RCC 7860 (cell line): ENCODE measurements around the gene TNFSF9.

Source experiments
- DNase-seq: peaks from one replicate; pipeline ENCODE4 v3.0.0-alpha.2; 2015; ENCODE audit warnings: low spot score
- FAIRE-seq: peaks from 2 replicates; lab custom pipeline; 2012; peaks lifted over from hg19 to GRCh38; lab: Jason Lieb, UNC

Gene TNFSF9

GRCh38 chr19:6568010-6568526, 37.2 kb downstream of the TNFSF9 start:
- FAIRE-seq (no peak), DNase-seq (no peak)

- FAIRE-seq = no peak
- no peak for DNase-seq
Measured at GRCh38 chr19:6568816-6569215, 38.0 kb downstream of the TNFSF9 start.

GRCh38 chr19:6570764-6571163, 39.9 kb downstream of the TNFSF9 start:
- FAIRE-seq (no peak), DNase-seq (no peak)

DNA sequence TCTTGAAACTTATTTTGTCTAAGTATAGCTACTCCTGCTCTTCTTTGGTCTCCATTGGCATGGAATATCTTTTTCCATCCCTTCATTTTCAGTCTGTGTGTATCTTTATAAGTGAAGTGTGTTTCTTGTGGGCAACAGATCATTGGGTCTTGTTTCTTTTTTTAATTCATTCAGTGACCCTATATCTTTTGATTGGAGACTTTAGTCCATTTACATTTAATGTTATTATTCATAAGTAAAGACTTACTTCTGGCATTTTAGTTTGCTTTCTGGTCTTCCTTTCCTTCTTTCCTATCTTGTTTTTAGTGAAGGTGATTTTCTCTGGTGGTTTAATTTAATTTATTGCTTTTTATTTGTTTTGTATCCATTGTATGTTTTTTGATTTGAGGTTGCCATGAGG, 40.3 kb downstream of the TNFSF9 start:
- FAIRE-seq (no peak), DNase-seq (no peak)

DNA sequence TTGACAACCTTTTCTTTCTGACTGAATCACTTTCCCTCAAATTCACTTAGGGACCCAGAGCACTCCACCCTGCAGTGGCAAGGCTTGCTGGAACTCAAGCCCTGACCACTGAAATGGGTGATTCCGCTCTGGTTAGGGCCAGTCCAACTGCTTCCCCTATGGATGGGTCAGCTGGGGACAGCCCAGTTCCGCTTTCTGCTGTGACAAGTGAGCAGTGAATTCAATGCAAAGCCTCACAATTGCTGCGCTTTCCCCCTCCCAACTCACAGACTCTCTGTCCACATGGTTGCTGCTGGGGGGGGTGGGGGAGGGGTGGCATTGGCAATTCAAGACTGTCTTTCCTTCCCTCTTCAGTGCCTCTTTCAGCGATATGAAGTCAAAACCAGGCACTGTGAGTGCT, 41.4 kb downstream of the TNFSF9 start:
- DNase-seq = no peak
- no peak for FAIRE-seq

- FAIRE-seq = no peak
- no peak for DNase-seq
Measured at GRCh38 chr19:6573350-6573749, 42.5 kb downstream of the TNFSF9 start.

DNA sequence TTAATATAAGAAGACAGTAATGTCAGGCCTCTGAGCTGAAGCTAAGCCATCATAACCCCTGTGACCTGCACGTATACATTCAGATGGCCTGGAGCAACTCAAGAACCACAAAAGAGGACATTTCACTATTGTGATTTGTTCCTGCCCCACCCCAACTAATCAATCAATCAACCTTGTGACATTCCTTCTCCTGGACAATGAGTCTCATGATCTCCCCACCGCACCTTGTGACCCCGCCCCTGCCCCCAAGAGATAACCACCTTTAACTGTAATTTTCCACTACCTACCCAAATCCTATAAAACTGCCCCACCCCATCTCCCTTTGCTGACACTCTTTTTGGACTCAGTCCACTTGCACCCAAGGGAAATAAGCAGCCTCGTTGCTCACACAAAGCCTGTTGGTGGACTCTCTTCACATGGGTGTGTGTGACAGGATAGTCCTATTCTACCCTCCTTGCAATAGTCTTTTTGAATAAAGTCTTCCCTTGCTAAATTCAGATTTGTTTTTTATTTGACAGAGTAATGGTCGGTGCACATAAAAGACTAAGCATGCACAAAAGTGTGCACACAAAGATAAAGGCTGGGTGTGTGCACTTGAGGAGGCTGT, 46.1 kb downstream of the TNFSF9 start:
- DNase-seq = no peak
- no peak for FAIRE-seq

GRCh38 chr19:6577476-6578125, 46.8 kb downstream of the TNFSF9 start:
- FAIRE-seq = no peak
- DNase-seq = no peak

DNA sequence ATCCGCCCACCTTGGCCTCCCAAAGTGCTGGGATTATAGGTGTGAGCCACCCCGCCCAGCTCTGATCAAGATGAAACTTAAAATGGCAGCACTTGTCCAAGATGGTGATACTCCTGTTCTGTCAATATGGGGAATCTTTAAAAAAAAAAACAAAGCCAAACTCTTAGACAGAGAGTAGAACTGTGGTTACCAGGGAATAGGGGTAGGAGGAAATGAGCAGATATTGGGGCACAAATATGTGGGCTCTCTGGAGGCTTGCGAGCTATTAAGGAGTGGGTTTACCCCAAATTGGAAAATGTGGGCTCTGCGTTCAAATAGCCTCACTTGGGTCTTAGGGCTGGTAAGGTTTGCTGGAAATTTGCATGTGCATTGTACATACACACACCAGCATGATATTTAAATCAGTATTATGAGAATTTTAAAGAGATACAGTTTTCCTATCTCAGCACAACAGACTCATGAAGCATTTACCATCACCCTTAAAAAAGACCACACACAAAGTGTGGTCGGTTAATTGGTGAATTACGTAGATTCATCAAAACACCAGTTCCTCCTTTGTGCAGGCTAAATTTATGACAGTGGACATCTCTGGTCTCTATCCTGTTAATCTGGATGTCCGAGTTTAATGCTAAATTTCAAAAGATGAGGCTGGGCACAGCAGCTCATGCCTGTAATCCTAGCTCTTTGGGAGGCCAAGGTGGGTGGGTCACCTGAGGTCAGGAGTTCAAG, 48.8 kb downstream of the TNFSF9 start:
- DNase-seq = no peak
- FAIRE-seq = no peak

- FAIRE-seq (peak; percentile 98), DNase-seq (peak; percentile 97)
Measured at GRCh38 chr19:6580313-6580712, 49.5 kb downstream of the TNFSF9 start.

DNA sequence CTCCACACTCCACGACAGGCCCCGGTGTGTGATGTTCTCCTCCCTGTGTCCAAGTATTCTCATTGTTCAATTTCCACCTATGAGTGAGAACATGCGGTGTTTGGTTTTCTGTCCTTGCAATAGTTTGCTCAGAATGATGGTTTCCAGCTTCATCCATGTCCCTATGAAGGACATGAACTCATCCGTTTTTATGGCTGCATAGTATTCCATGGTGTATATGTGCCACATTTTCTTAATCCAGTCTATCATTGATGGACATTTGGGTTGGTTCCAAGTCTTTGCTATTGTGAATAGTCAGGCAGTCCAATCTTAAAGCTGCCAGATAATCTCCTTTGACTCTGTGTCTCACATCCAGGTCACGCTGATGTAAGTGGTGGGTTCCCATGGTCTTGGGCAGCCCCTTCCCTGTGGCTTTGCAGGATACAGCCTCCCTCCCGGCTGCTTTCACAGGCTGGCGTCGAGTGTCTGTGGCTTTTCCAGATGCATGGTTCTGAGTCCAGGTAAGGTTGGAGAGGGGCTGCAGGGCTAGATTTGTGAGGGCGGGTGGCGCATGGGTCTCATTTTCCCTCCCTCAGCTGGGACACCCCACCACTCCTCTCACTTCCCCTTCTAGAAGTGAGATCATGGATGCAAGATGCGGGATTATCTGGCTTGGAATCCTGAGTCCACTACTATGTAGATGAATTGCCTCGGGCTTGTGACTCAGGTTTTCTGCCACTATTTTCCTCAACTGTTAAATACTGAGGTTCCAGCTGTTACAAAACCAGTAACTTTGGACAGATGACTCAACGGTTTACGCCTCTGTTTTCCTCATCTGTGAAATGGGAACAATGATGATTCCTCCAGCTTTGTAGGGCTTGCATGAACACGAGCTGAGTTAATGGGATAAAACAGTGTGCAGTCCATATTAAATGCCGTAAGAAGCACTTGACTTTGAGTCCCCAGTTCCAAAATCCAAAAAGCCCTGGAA, 52.0 kb downstream of the TNFSF9 start:
- FAIRE-seq = peak; percentile 11
- peak; percentile 57 for DNase-seq
